ENCODE data around the gene FSTL5.

The FSTL5 gene

GRCh38 chr4:161841759-161842158, 322.0 kb downstream of the FSTL5 start:
- Histone ChIP-seq H3K36me3 (ENCODE audit: low read length) (no peaks in the 10 kb centered on the region), H3K27ac (ENCODE audit: low read depth, low read length) (no peak overlapping the region), H3K4me2 (ENCODE audit: low read depth, low read length, poor library complexity, severe bottlenecking) (no peak overlapping the region), H3F3A (ENCODE audit: insufficient read depth) (no peaks in the 10 kb centered on the region), H3K9ac (ENCODE audit: low read length) (no peak overlapping the region), H3K4me3 (ENCODE audit: insufficient read depth, low read length, poor library complexity, severe bottlenecking) (no peak overlapping the region), H2AFZ (ENCODE audit: low read depth, low read length, severe bottlenecking) (no peak overlapping the region), H3K9me3 (ENCODE audit: insufficient read depth, low read length) (no peaks in the 10 kb centered on the region), H3K9me2 (replicated peaks; ENCODE audit: insufficient read depth, low read length) (no peaks in the 10 kb centered on the region), H3K27me3 (ENCODE audit: low read length) (no peaks in the 10 kb centered on the region), H3K79me2 (ENCODE audit: insufficient read depth, low read length) (no peaks in the 10 kb centered on the region), H4K20me1 (ENCODE audit: low read depth, low read length) (no peaks in the 10 kb centered on the region)
- TF ChIP-seq EZH2phosphoT487 (conservative IDR thresholded peaks at IDR 0.05; ENCODE audit: low read length) = no peak
- no peak for TF ChIP-seq CTCF (IDR thresholded peaks at IDR 0.05; ENCODE audit: insufficient read depth, low read length, poor library complexity, severe bottlenecking)

DNA sequence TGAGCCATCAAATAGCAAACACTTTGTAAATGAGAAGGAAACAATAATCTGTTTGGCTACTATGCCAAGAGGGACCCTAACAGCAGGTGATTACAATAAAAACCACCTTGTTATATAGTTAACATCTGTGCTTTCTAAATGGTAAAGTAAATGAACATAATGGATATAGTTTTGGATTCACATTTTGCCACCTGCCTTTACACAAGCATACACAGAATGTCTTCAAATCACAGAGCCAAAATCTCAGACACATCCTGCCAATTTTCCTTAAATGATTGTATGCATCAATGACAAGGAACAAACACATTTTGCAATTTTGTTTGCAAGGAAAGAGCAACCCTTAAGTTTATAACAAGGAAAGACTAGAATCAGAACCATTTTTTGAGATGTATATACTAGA, 334.2 kb downstream of the FSTL5 start:
- Histone ChIP-seq H3K79me2 (ENCODE audit: insufficient read depth, low read length) (no peaks in the 10 kb centered on the region), H3F3A (ENCODE audit: insufficient read depth) (no peaks in the 10 kb centered on the region), H3K4me2 (ENCODE audit: low read depth, low read length, poor library complexity, severe bottlenecking) (no peak overlapping the region), H3K9me3 (ENCODE audit: insufficient read depth, low read length) (no peaks in the 10 kb centered on the region), H3K9me2 (replicated peaks; ENCODE audit: insufficient read depth, low read length) (no peaks in the 10 kb centered on the region; the same call in 1 of the 2 replicates), H3K27me3 (ENCODE audit: low read length) (no peaks in the 10 kb centered on the region), H4K20me1 (ENCODE audit: low read depth, low read length) (no peaks in the 10 kb centered on the region), H3K36me3 (ENCODE audit: low read length) (no peaks in the 10 kb centered on the region), H3K4me3 (ENCODE audit: insufficient read depth, low read length, poor library complexity, severe bottlenecking) (no peak overlapping the region), H3K27ac (ENCODE audit: low read depth, low read length) (no peak overlapping the region), H3K9ac (ENCODE audit: low read length) (no peak overlapping the region), H2AFZ (ENCODE audit: low read depth, low read length, severe bottlenecking) (no peak overlapping the region)
- TF ChIP-seq EZH2phosphoT487 (conservative IDR thresholded peaks at IDR 0.05; ENCODE audit: low read length) (no peak), CTCF (IDR thresholded peaks at IDR 0.05; ENCODE audit: insufficient read depth, low read length, poor library complexity, severe bottlenecking) (no peak)

GRCh38 chr4:161828061-161828460, 335.7 kb downstream of the FSTL5 start:
- H4K20me1 ChIP-seq (ENCODE audit: low read depth, low read length) = no peaks in the 10 kb centered on the region
- H3K4me2 ChIP-seq (ENCODE audit: low read depth, low read length, poor library complexity, severe bottlenecking) = no peak overlapping the region
- no peak overlapping the region for H3K9ac ChIP-seq (ENCODE audit: low read length)
- H3K79me2 ChIP-seq (ENCODE audit: insufficient read depth, low read length) = no peaks in the 10 kb centered on the region
- no peak for TF ChIP-seq CTCF (IDR thresholded peaks at IDR 0.05; ENCODE audit: insufficient read depth, low read length, poor library complexity, severe bottlenecking)
- TF ChIP-seq EZH2phosphoT487 (conservative IDR thresholded peaks at IDR 0.05; ENCODE audit: low read length) = no peak
- H3K27me3 ChIP-seq (ENCODE audit: low read length) = no peaks in the 10 kb centered on the region
- no peaks in the 10 kb centered on the region; the same call in 1 of the 2 replicates for H3K9me2 ChIP-seq (replicated peaks; ENCODE audit: insufficient read depth, low read length)
- no peak overlapping the region for H3K27ac ChIP-seq (ENCODE audit: low read depth, low read length)
- no peaks in the 10 kb centered on the region for H3F3A ChIP-seq (ENCODE audit: insufficient read depth)
- H2AFZ ChIP-seq (ENCODE audit: low read depth, low read length, severe bottlenecking) = no peak overlapping the region
- no peak overlapping the region for H3K4me3 ChIP-seq (ENCODE audit: insufficient read depth, low read length, poor library complexity, severe bottlenecking)
- no peaks in the 10 kb centered on the region for H3K36me3 ChIP-seq (ENCODE audit: low read length)
- H3K9me3 ChIP-seq (ENCODE audit: insufficient read depth, low read length) = no peaks in the 10 kb centered on the region

All from SU-DHL-6 (cell line).